GM12891 (cell line): ENCODE measurements around the gene FOXP4.

Experiments used
- DNase-seq: peaks from one replicate; pipeline ENCODE4 v3.0.0; 2011; ENCODE audit warnings: low spot score; ENCODE audit not compliant: insufficient read length
- FAIRE-seq: peaks from 2 replicates; lab custom pipeline; 2011; peaks lifted over from hg19 to GRCh38; lab: Jason Lieb, UNC
- PAX5 ChIP-seq: IDR thresholded peaks from 2 replicates; pipeline ENCODE4 v1.6.1; 2011; ENCODE audit warnings: low read length, moderate library complexity, mild to moderate bottlenecking; ENCODE audit not compliant: insufficient read depth, severe bottlenecking
- POLR2A ChIP-seq: IDR thresholded peaks from 2 replicates; pipeline ENCODE4 v1.6.1; 2011; ENCODE audit warnings: low read depth, low read length, control low read depth
- POLR2AphosphoS5 ChIP-seq: IDR thresholded peaks from 2 replicates; pipeline ENCODE4 v1.6.1; 2011; ENCODE audit warnings: low read depth, low read length, control low read depth
- POU2F2 ChIP-seq: IDR thresholded peaks from 2 replicates; pipeline ENCODE4 v1.6.1; 2011; ENCODE audit warnings: low read depth, mild to moderate bottlenecking, control low read depth, low read length, moderate library complexity
- SPI1 ChIP-seq: IDR thresholded peaks from 2 replicates; pipeline ENCODE4 v1.6.1; 2011; ENCODE audit warnings: low read depth, low read length, control low read depth
- TAF1 ChIP-seq: IDR thresholded peaks from 2 replicates; pipeline ENCODE4 v1.6.1; 2011; ENCODE audit warnings: low read depth, low read length, control low read depth

Gene FOXP4

GRCh38 chr6:41561931-41562911 lies 16.0 kb downstream of the FOXP4 start:
- TF ChIP-seq SPI1 (no peak), POLR2A (no peak), POLR2AphosphoS5 (no peak), POU2F2 (no peak), PAX5 (no peak), TAF1 (no peak)
- FAIRE-seq: no peak
- no peak for DNase-seq

- FAIRE-seq (no peak), DNase-seq (no peak)
- TF ChIP-seq POLR2AphosphoS5 (no peak), TAF1 (no peak), POU2F2 (no peak), SPI1 (no peak), PAX5 (no peak), POLR2A (no peak)
Observed at GRCh38 chr6:41563060-41563776, 17.0 kb downstream of the FOXP4 start.

GRCh38 chr6:41564448-41565142 lies 18.4 kb downstream of the FOXP4 start:
- no peak for DNase-seq
- TF ChIP-seq POLR2A (no peak), POU2F2 (no peak), SPI1 (no peak), TAF1 (no peak), POLR2AphosphoS5 (no peak), PAX5 (no peak)
- FAIRE-seq: no peak

DNA sequence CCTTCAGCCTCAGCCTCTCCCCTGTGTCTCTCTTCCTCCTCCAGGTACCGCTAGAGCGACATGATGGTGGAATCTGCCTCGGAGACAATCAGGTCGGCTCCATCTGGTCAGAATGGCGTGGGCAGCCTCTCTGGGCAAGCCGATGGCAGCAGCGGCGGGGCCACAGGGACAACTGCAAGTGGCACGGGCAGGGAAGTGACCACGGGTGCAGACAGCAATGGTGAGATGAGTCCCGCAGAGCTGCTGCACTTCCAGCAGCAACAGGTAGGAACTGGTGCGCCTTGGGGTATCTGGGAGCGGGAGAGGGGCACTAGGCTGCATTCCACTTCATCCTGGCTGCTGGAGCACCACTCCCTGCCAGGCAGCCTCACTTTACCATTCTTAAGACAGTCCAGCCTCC lies 19.5 kb downstream of the FOXP4 start:
- FAIRE-seq: no peak
- TF ChIP-seq PAX5 (no peak), POU2F2 (no peak), TAF1 (no peak), POLR2AphosphoS5 (no peak), POLR2A (no peak)
- DNase-seq: no peak

DNA sequence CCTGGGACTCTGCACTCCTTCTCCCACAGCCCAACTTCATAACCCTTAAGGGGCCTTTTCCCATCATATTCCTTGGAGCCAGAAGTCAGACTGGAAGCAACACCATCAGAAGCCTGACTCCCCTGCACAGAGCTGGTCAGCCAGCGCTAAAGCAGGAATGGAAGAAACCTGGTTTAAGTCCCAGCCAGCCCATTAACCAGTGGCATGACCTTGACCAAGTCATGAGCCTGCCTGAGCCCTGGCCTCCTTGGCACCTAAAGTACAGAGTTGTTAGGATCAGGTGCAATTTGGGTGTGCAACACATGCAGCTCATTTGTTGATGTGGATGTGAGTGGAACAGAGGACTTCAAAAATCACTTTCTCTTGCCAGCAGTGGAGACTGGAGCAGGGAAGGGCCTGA lies 20.8 kb downstream of the FOXP4 start:
- TF ChIP-seq SPI1 (no peak), POLR2A (no peak), POLR2AphosphoS5 (no peak), POU2F2 (no peak), TAF1 (no peak), PAX5 (no peak)
- FAIRE-seq (no peak), DNase-seq (no peak)

GRCh38 chr6:41567684-41568083 lies 21.5 kb downstream of the FOXP4 start:
- FAIRE-seq: no peak
- TF ChIP-seq SPI1: no peak
- DNase-seq: no peak

DNA sequence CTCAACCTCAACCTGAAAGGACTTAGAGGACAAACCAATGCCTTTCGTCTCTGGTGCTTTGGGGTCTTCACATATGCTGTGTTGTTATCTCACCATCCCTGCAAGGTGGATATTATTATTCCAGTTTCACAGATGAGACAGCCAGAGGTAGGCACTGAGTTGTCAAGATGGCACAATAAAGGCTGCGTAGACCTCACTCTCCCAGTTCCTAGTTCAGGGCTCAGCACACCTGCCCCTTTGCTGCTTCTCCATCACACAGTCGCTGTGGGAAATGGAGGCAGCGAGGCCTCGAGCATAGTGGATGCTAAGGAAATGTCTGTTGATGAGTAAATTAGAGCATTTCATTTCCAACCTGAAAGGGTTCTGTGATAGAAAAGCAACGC lies 22.0 kb downstream of the FOXP4 start:
- FAIRE-seq (no peak), DNase-seq (no peak)
- TF ChIP-seq SPI1 (no peak), POLR2AphosphoS5 (no peak), POU2F2 (no peak), POLR2A (no peak), TAF1 (no peak), PAX5 (no peak)

- no peak for DNase-seq
- no peak for TF ChIP-seq POLR2AphosphoS5
- no peak for TF ChIP-seq POLR2A
- no peak for TF ChIP-seq POU2F2
- TF ChIP-seq PAX5: no peak
- TF ChIP-seq TAF1: no peak
- TF ChIP-seq SPI1: no peak
- FAIRE-seq: no peak
Observed at GRCh38 chr6:41568585-41569384, 22.6 kb downstream of the FOXP4 start.

GRCh38 chr6:41570259-41570615 lies 24.1 kb downstream of the FOXP4 start:
- no peak for TF ChIP-seq POLR2AphosphoS5
- TF ChIP-seq PAX5: no peak
- no peak for TF ChIP-seq TAF1
- TF ChIP-seq POLR2A: no peak
- TF ChIP-seq SPI1: no peak
- no peak for TF ChIP-seq POU2F2
- no peak for DNase-seq
- no peak for FAIRE-seq
